ENCODE results near the gene TFEB.

The TFEB gene

GRCh38 chr6:41712651-41713103, 22.7 kb downstream of the TFEB start:
- Histone ChIP-seq H3K36me3 (ENCODE audit: control insufficient read depth, low read length) (peaks cover 14% of the 10 kb centered on the region), H4K20me1 (ENCODE audit: control insufficient read depth, insufficient read depth, low read depth, low read length) (peaks cover 4% of the 10 kb centered on the region; the same call in 1 of the 2 replicates), H3K4me2 (ENCODE audit: low read length) (no peak overlapping the region), H3K27me3 (ENCODE audit: control insufficient read depth, low read length) (no peaks in the 10 kb centered on the region), H3K4me3 (ENCODE audit: low read length) (no peak overlapping the region), H3K9me2 (replicated peaks; ENCODE audit: control insufficient read depth, low read length) (no peaks in the 10 kb centered on the region), H3K79me2 (ENCODE audit: control insufficient read depth, low read length) (peaks cover 66% of the 10 kb centered on the region), H3K9me3 (ENCODE audit: control insufficient read depth, insufficient read depth, low read length) (no peaks in the 10 kb centered on the region), H3K27ac (ENCODE audit: low read depth, low read length) (no peak overlapping the region), H3F3A (ENCODE audit: control insufficient read depth, insufficient read depth) (peaks cover 8% of the 10 kb centered on the region; the same call in 1 of the 2 replicates), H3K4me1 (ENCODE audit: control insufficient read depth, low read length) (peaks cover 64% of the 10 kb centered on the region)
- TF ChIP-seq EZH2phosphoT487 (IDR thresholded peaks at IDR 0.05; ENCODE audit: borderline replicate concordance, low read length), result no peak
- no peak for TF ChIP-seq CTCF (IDR thresholded peaks at IDR 0.05; ENCODE audit: low read depth, low read length, poor library complexity, severe bottlenecking)

- Histone ChIP-seq H3K4me3 (ENCODE audit: low read length) (no peak overlapping the region), H3K27ac (ENCODE audit: low read depth, low read length) (no peak overlapping the region), H3K4me2 (ENCODE audit: low read length) (no peak overlapping the region), H3K4me1 (ENCODE audit: control insufficient read depth, low read length) (peaks cover 64% of the 10 kb centered on the region), H3F3A (ENCODE audit: control insufficient read depth, insufficient read depth) (peaks cover 14% of the 10 kb centered on the region), H3K9me3 (ENCODE audit: control insufficient read depth, insufficient read depth, low read length) (no peaks in the 10 kb centered on the region), H3K9me2 (replicated peaks; ENCODE audit: control insufficient read depth, low read length) (no peaks in the 10 kb centered on the region), H4K20me1 (ENCODE audit: control insufficient read depth, insufficient read depth, low read depth, low read length) (peaks cover 4% of the 10 kb centered on the region; the same call in 1 of the 2 replicates), H3K79me2 (ENCODE audit: control insufficient read depth, low read length) (peaks cover 62% of the 10 kb centered on the region), H3K27me3 (ENCODE audit: control insufficient read depth, low read length) (no peaks in the 10 kb centered on the region), H3K36me3 (ENCODE audit: control insufficient read depth, low read length) (peaks cover 14% of the 10 kb centered on the region)
- TF ChIP-seq EZH2phosphoT487 (IDR thresholded peaks at IDR 0.05; ENCODE audit: borderline replicate concordance, low read length) (no peak), CTCF (IDR thresholded peaks at IDR 0.05; ENCODE audit: low read depth, low read length, poor library complexity, severe bottlenecking) (no peak)
Observed at GRCh38 chr6:41711323-41712038, 23.9 kb downstream of the TFEB start.

GRCh38 chr6:41709375-41709774, 26.0 kb downstream of the TFEB start:
- no peaks in the 10 kb centered on the region for H4K20me1 ChIP-seq (ENCODE audit: control insufficient read depth, insufficient read depth, low read depth, low read length)
- H3K36me3 ChIP-seq (ENCODE audit: control insufficient read depth, low read length), result peaks cover 15% of the 10 kb centered on the region
- H3K4me1 ChIP-seq (ENCODE audit: control insufficient read depth, low read length), result peaks cover 64% of the 10 kb centered on the region
- no peak overlapping the region for H3K4me2 ChIP-seq (ENCODE audit: low read length)
- H3K9me2 ChIP-seq (replicated peaks; ENCODE audit: control insufficient read depth, low read length), result no peaks in the 10 kb centered on the region
- no peaks in the 10 kb centered on the region for H3K9me3 ChIP-seq (ENCODE audit: control insufficient read depth, insufficient read depth, low read length)
- no peak overlapping the region for H3K27ac ChIP-seq (ENCODE audit: low read depth, low read length)
- no peaks in the 10 kb centered on the region for H3K27me3 ChIP-seq (ENCODE audit: control insufficient read depth, low read length)
- H3K4me3 ChIP-seq (ENCODE audit: low read length), result no peak overlapping the region
- peaks cover 14% of the 10 kb centered on the region for H3F3A ChIP-seq (ENCODE audit: control insufficient read depth, insufficient read depth)
- TF ChIP-seq CTCF (IDR thresholded peaks at IDR 0.05; ENCODE audit: low read depth, low read length, poor library complexity, severe bottlenecking) (no peak), EZH2phosphoT487 (IDR thresholded peaks at IDR 0.05; ENCODE audit: borderline replicate concordance, low read length) (no peak)
- H3K79me2 ChIP-seq (ENCODE audit: control insufficient read depth, low read length), result peaks cover 59% of the 10 kb centered on the region

Data from DOHH2 (cell line).